BJ (cell line): Measurements from ENCODE around the gene RCOR2. TPM values are rescaled to one million over a fixed set of nuclear protein-coding genes. Genes with fewer than 3 reads are reported as not detected.

Experiments used
- CTCF ChIA-PET: fragments of 350-600 bp; formaldehyde crosslinking; extraction: SDS; loops from one replicate; lab custom pipeline; 2021; ENCODE audit warnings: antibody characterized with exemption, inconsistent platforms; lab: Yijun Ruan, JAX
- POLR2A ChIA-PET: fragments of 300-600 bp; sonication (Branson Sonifier 250); formaldehyde crosslinking; extraction: SDS; loops from one replicate; lab custom pipeline; 2021; ENCODE audit warnings: antibody characterized with exemption; lab: Charles Lee
- DNase-seq: peaks from one replicate; pipeline ENCODE4 v3.0.0-alpha.2; 2011; ENCODE audit warnings: low read depth
- H3K27me3 ChIP-seq: 2 replicates; pipeline ENCODE4 v1.6.0; 2011; ENCODE audit warnings: low read length; ENCODE audit not compliant: control insufficient read depth, insufficient read depth
- H3K36me3 ChIP-seq: 2 replicates; pipeline ENCODE4 v1.5.1; 2011; ENCODE audit warnings: low read length; ENCODE audit not compliant: control insufficient read depth, insufficient read depth
- H3K4me3 ChIP-seq: 2 replicates; pipeline ENCODE4 v1.5.1; 2011; ENCODE audit warnings: low read depth, mild to moderate bottlenecking, control low read depth, low read length
- polyA plus RNA-seq: library from polyadenylated mRNA; depleted of rRNA; stranded (reverse); fragments of >200 nt; gene quantifications from 2 replicates; pipeline ENCODE4 v1.2.3, GENCODE V29; 2011
- TF ChIP-seq, protein P1 (sequence below): IDR thresholded peaks from 2 replicates; pipeline ENCODE4 v1.5.1; 2011; ENCODE audit warnings: low read depth, mild to moderate bottlenecking, control low read depth, inconsistent platforms, low read length, moderate library complexity; ENCODE audit not compliant: insufficient read depth

Gene RCOR2
- polyA plus RNA-seq, 1 experiment: 2.5 TPM

DNA sequence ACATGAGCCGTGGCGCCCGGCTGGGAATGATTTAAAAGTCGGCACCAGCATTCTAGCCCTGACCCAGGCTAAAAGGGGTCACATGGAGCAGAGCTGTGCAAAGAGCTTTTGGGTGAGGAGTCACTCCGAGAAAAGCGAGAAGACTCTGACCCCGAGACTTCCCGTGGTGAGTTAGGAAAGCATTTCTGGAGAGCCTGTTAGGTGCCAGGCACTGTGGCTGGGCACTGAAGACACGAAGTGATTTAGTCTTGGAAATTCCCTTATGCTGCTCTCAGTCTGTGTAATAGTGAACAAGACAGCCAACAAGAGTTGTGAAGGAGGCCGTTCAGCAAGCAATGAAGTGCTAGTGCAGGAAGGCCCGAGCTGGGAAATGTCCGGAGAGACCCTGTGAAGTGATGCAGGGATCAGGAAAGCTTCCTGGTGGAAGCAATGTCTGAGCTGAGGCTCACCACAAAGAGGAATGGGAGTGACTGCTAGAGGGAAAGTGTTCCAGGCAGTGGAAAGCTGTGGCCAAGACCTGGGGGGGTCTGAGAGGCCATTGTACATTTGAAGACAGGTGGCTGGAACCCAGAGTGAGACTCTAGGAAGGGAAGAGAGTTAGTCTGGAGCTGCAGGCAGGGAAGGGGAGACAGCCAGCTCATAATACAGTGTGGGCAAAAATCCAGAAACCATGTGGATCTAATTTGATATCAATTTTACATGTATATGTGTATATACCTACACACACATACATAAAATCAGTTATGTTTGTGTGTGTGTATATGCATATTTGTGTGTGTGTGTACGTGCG, 46.4 kb downstream of the RCOR2 start:
- TF ChIP-seq, protein P1, sequence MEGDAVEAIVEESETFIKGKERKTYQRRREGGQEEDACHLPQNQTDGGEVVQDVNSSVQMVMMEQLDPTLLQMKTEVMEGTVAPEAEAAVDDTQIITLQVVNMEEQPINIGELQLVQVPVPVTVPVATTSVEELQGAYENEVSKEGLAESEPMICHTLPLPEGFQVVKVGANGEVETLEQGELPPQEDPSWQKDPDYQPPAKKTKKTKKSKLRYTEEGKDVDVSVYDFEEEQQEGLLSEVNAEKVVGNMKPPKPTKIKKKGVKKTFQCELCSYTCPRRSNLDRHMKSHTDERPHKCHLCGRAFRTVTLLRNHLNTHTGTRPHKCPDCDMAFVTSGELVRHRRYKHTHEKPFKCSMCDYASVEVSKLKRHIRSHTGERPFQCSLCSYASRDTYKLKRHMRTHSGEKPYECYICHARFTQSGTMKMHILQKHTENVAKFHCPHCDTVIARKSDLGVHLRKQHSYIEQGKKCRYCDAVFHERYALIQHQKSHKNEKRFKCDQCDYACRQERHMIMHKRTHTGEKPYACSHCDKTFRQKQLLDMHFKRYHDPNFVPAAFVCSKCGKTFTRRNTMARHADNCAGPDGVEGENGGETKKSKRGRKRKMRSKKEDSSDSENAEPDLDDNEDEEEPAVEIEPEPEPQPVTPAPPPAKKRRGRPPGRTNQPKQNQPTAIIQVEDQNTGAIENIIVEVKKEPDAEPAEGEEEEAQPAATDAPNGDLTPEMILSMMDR: no peak
- POLR2A ChIA-PET: interaction anchor here (0.7 kb wide), 1 partner anchor 32 kb away, joined by 9 read pairs; no protein-coding TSS in a partner anchor
- Histone ChIP-seq H3K36me3 (peaks cover 1% of the 10 kb centered on the region; the same call in 1 of the 2 replicates), H3K4me3 (no peak overlapping the region), H3K27me3 (no peaks in the 10 kb centered on the region)
- DNase-seq: no peak
- CTCF ChIA-PET: interaction anchor here (0.6 to 1.2 kb wide), 2 partner anchors 40 to 185 kb away, joined by 3 read pairs; no protein-coding TSS in a partner anchor

GRCh38 chr11:63869683-63870082, 47.3 kb downstream of the RCOR2 start:
- Histone ChIP-seq H3K4me3 (no peak overlapping the region), H3K36me3 (peaks cover 1% of the 10 kb centered on the region; the same call in 1 of the 2 replicates), H3K27me3 (no peaks in the 10 kb centered on the region)
- DNase-seq: no peak
- ChIA-PET POLR2A (no interaction called here), CTCF (interaction anchor here (0.6 to 1.2 kb wide), 2 partner anchors 41 to 184 kb away, joined by 3 read pairs; no protein-coding TSS in a partner anchor)
- TF ChIP-seq, protein P1: no peak

GRCh38 chr11:63869171-63869591, 47.8 kb downstream of the RCOR2 start:
- POLR2A ChIA-PET: no interaction called here
- CTCF ChIA-PET: interaction anchor here (1.2 kb wide), 1 partner anchor 42 kb away, joined by 3 read pairs; no protein-coding TSS in a partner anchor

GRCh38 chr11:63868399-63869064, 48.4 kb downstream of the RCOR2 start:
- H3K27me3 ChIP-seq: no peaks in the 10 kb centered on the region
- H3K4me3 ChIP-seq: no peak overlapping the region
- TF ChIP-seq, protein P1: no peak
- no peak for DNase-seq
- ChIA-PET CTCF (interaction anchor here (1.2 kb wide), 1 partner anchor 31 kb away, joined by 3 read pairs; no protein-coding TSS in a partner anchor), POLR2A (no interaction called here)
- peaks cover 1% of the 10 kb centered on the region; the same call in 1 of the 2 replicates for H3K36me3 ChIP-seq

More at GRCh38 chr11:63869171-63869591, 47.8 kb downstream of the RCOR2 start:
- no peaks in the 10 kb centered on the region for H3K27me3 ChIP-seq
- H3K4me3 ChIP-seq: no peak overlapping the region
- TF ChIP-seq, protein P1: no peak
- DNase-seq: no peak
- peaks cover 1% of the 10 kb centered on the region; the same call in 1 of the 2 replicates for H3K36me3 ChIP-seq

GRCh38 chr11:63867511-63867910, 49.5 kb downstream of the RCOR2 start:
- TF ChIP-seq, protein P1: no peak
- CTCF ChIA-PET: interaction anchor here (1.2 kb wide), 1 partner anchor 30 kb away, joined by 3 read pairs; no protein-coding TSS in a partner anchor
- POLR2A ChIA-PET: no interaction called here
- H3K36me3 ChIP-seq: peaks cover 2% of the 10 kb centered on the region; the same call in 1 of the 2 replicates
- H3K27me3 ChIP-seq: no peaks in the 10 kb centered on the region
- no peak overlapping the region for H3K4me3 ChIP-seq
- no peak for DNase-seq
